Lower leg skin (tissue), 3 donors: ENCODE data around the gene TNIK.

ENCODE experiments used
- CTCF ChIP-seq, 3 donors: fragments of 450-650 bp; IDR thresholded peaks; one replicate each; pipeline ENCODE4 v1.5.1; 2016; ENCODE audit warnings: antibody characterized with exemption in 3 of 3, mild to moderate bottlenecking in 3 of 3, moderate library complexity in 2 of 3
- POLR2A ChIP-seq, 2 donors: fragments of 450-650 bp; IDR thresholded peaks; one replicate each; pipeline ENCODE4 v1.6.1; 2016 to 2017; ENCODE audit warnings: antibody characterized with exemption in 2 of 2, mild to moderate bottlenecking in 1 of 2, moderate library complexity in 1 of 2

- TF ChIP-seq CTCF (IDR thresholded peaks at IDR 0.05) (no peak), POLR2A (IDR thresholded peaks at IDR 0.05) (no peak)
These were observed 43.5 kb downstream of the TNIK start for GRCh38 chr3:171416666-171417065.
